HG03342 (cell line): Measurements from ENCODE around the gene STK33.

Source experiments
- ATAC-seq: cut with Tn5 transposase; IDR thresholded peaks from one replicate; pipeline ENCODE4 v1.9.1; 2021; ENCODE audit warnings: mild to moderate bottlenecking, moderate library complexity; ENCODE audit not compliant: unreplicated experiment

The STK33 gene

GRCh38 chr11:8442301-8442700 is 151.7 kb downstream of the STK33 start:
- no peak for ATAC-seq

DNA sequence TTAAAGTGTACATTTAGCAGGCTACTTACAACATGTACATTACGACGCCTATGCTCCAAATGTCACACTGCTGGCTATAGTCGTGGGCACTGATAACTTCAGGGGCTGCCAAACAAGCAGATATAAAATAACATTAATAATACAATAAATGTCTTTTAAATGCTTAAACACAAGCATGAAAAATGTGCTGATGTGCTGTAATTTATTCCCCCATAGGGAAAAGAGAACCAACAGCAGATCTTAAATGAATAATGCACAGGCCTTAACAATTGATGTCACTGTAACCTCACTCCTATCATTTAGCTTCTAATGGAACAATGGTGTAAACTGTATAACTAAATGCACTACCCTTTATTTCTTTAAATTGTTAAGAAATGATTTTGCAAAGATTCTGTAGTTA is 153.4 kb downstream of the STK33 start:
- no peak for ATAC-seq

GRCh38 chr11:8429483-8429882 is 164.5 kb downstream of the STK33 start:
- ATAC-seq: no peak

DNA sequence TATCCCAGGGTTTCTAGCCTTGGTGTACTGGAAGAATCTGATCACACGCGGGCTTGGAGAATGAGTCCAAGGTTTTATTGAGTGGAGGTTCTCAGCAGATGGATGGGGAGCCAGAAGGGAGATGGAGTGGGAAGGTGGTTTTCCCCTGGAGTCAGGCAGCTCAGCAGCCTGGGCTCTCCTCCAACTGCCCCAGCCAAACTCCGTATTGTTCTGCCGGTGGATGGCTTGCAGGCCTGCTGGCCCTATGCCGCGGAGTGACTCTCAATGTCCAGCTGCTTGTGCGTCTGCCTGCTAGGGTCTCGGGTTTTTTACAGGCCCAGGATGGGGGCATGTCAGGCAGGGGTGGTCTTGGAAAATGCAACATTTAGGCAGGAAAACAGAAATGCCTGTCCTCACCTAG is 168.0 kb downstream of the STK33 start:
- no peak for ATAC-seq

DNA sequence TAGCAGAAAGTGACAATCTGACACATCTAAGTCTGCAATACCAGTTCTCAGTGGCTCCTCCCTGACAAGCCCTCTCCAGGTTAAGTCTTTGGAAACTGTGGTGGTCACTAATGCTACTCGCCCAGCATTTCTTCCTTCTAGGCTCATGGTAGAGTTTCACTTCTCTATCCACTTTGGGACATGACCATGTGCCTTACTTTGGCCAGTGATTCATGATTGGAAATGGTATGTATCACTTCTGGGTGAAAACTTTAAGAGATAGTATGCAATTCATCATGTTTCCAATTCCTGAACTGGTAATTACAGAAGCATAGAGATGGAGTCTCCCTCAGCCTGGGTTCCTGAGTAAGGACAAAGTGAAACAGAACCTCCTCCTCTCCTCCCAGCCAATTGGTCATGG is 178.8 kb downstream of the STK33 start:
- ATAC-seq: no peak

- ATAC-seq: no peak
Observed at GRCh38 chr11:8408151-8408941, 185.7 kb downstream of the STK33 start.

GRCh38 chr11:8403310-8403709 is 190.7 kb downstream of the STK33 start:
- no peak for ATAC-seq

DNA sequence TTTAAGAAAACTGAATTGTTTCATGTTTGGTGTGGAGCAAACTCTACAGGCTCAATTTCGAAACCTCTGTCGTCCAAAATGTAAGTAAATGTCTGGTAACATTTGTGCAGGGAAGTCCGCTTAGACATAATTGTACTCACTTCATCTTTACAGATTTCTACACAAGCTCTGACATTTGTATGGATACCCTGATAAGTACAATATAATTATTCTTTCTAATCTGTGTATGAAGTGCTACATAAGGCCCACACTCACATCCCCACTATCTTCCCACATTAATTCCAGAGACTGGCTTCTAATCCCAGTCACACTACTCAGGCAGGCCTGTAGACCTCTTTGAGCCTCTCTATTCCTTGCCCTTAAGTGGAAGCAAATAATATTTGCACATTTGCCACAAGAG is 201.1 kb downstream of the STK33 start:
- no peak for ATAC-seq

DNA sequence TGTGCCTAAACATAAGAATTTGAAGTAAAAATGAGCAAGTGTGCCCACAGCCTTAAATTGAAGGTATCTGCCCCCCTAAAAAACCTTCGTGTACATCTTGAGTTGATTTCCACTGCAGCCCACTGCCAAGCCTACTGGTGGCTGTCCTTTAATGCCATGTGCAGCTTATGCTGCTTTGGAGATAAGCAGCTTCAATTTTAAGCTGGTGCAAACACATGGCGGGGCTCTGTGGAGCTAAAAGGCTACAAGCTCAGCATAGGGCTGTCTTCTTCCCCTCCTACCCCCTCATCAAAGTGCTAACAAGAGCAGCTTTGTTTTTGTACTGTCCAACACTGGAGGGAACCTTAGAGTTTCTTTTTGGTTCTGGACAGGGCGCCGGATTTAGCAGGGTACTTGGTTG is 201.9 kb downstream of the STK33 start:
- no peak for ATAC-seq

- no peak for ATAC-seq
Observed at GRCh38 chr11:8390851-8391612, 203.0 kb downstream of the STK33 start.

GRCh38 chr11:8389029-8389996 is 204.7 kb downstream of the STK33 start:
- no peak for ATAC-seq

DNA sequence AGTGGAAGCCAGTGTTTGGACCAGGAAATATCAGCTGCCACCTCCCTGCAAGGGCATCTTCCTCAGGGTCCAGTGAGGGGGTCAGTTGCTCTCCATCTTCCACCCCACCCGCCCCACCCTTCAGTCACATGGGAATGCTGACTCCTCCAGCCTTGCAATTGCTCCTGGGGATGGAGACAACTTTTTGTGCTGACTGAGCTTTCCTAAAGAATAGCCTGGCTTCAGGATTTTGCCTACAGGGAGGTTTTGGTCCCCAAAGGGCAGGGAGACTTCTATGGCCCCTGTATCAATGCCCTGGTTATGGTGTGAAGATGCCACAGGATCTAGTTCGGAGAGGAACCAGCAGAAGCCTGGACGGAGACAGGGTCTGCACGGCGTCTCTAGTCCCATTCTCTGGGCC is 206.3 kb downstream of the STK33 start:
- ATAC-seq: no peak

- ATAC-seq: no peak
Observed at GRCh38 chr11:8387141-8387540, 206.9 kb downstream of the STK33 start.

- no peak for ATAC-seq
Observed at GRCh38 chr11:8386134-8386864, 207.7 kb downstream of the STK33 start.

- ATAC-seq: no peak
Observed at GRCh38 chr11:8384199-8384821, 209.7 kb downstream of the STK33 start.

GRCh38 chr11:8383627-8384026 is 210.4 kb downstream of the STK33 start:
- ATAC-seq: no peak

GRCh38 chr11:8383227-8383626 is 210.8 kb downstream of the STK33 start:
- no peak for ATAC-seq

GRCh38 chr11:8382436-8383053 is 211.5 kb downstream of the STK33 start:
- no peak for ATAC-seq

GRCh38 chr11:8381871-8382396 is 212.1 kb downstream of the STK33 start:
- ATAC-seq: no peak
